Panc1 (cell line): ENCODE data around the gene LTB4R. TPM values are rescaled to one million over a fixed set of nuclear protein-coding genes. Genes with fewer than 3 reads are reported as not detected.

ENCODE experiments used
- ATAC-seq: fragments of 200-7000 bp; cut with Tn5 transposase; 2 replicates; pipeline ENCODE4 v1.9.1; 2020; ENCODE audit warnings: mild to moderate bottlenecking, moderate library complexity
- BruUV-seq: library from RNA; stranded (reverse); fragments of 400-500 nt; replicated peaks from 2 replicates; lab custom pipeline; 2021; lab: Mats Ljungman, UMichigan
- CTCF ChIA-PET: fragments of 300-600 bp; sonication (Branson Sonifier 250); formaldehyde crosslinking; loops from one replicate; lab custom pipeline; 2022; ENCODE audit warnings: antibody characterized with exemption; lab: Charles Lee
- POLR2A ChIA-PET: fragments of 300-600 bp; sonication (Branson Sonifier 250); formaldehyde crosslinking; loops from one replicate; lab custom pipeline; 2022; ENCODE audit warnings: antibody characterized with exemption; lab: Charles Lee
- DNase-seq: peaks from one replicate; pipeline ENCODE4 v3.0.0-alpha.2; 2010; ENCODE audit warnings: low read depth, low spot score
- H3K27ac ChIP-seq: 2 replicates; pipeline ENCODE4 v1.5.1; 2011; ENCODE audit warnings: mild to moderate bottlenecking, low read length, inconsistent platforms
- H3K27me3 ChIP-seq: fragments of 200-500 bp; sonication (Bioruptor generic); 2 replicates; pipeline ENCODE4 v1.6.0; 2014; ENCODE audit warnings: low read length, inconsistent platforms; ENCODE audit not compliant: control insufficient read depth, insufficient read depth
- H3K36me3 ChIP-seq: fragments of 200-500 bp; sonication (Bioruptor generic); 2 replicates; pipeline ENCODE4 v1.5.1; 2014; ENCODE audit warnings: inconsistent platforms, mild to moderate bottlenecking, low read length, moderate library complexity; ENCODE audit not compliant: control insufficient read depth, insufficient read depth
- H3K4me1 ChIP-seq: 2 replicates; pipeline ENCODE4 v1.5.1; 2011; ENCODE audit warnings: inconsistent platforms, mild to moderate bottlenecking, low read length, moderate library complexity; ENCODE audit not compliant: control insufficient read depth, insufficient read depth
- H3K4me3 ChIP-seq, 2 experiments: 2 replicates each; pipeline ENCODE4 v1.5.1; 2011 to 2012; ENCODE audit warnings: low read depth in 2 of 2, low read length in 2 of 2, mild to moderate bottlenecking in 2 of 2, inconsistent platforms in 1 of 2, moderate library complexity in 1 of 2
- H3K9me3 ChIP-seq: fragments of 200-500 bp; sonication (Bioruptor generic); 2 replicates; pipeline ENCODE4 v1.5.1; 2014; ENCODE audit warnings: low read depth, mild to moderate bottlenecking, inconsistent platforms, low read length, moderate library complexity; ENCODE audit not compliant: control insufficient read depth, insufficient read depth
- CTCF ChIP-seq: fragments of 450-650 bp; IDR thresholded peaks from 2 replicates; pipeline ENCODE4 v1.5.1; 2017; ENCODE audit warnings: mild to moderate bottlenecking
- POLR2AphosphoS5 ChIP-seq: IDR thresholded peaks from 2 replicates; pipeline ENCODE4 v1.6.1; 2012; ENCODE audit warnings: mild to moderate bottlenecking, low read depth, low read length, moderate library complexity
- REST ChIP-seq, 2 experiments: IDR thresholded peaks; 2 replicates each; pipeline ENCODE4 v1.6.1; 2011 to 2012; ENCODE audit warnings: low read depth in 2 of 2, control low read depth in 1 of 2, low read length in 1 of 2, mild to moderate bottlenecking in 1 of 2, moderate library complexity in 1 of 2; ENCODE audit not compliant: insufficient read depth in 1 of 2
- SIN3A ChIP-seq: IDR thresholded peaks from 2 replicates; pipeline ENCODE4 v1.6.1; 2012; ENCODE audit warnings: low read depth, mild to moderate bottlenecking, low read length, moderate library complexity, borderline replicate concordance; ENCODE audit not compliant: insufficient read depth
- TCF7L2 ChIP-seq: IDR thresholded peaks from 2 replicates; pipeline ENCODE4 v1.6.1; 2011; ENCODE audit warnings: mild to moderate bottlenecking, low read depth, low read length, inconsistent platforms
- in situ Hi-C: cut with HindIII; loops from 2 replicates; pipeline ENCODE4 v1.10.0; 2016; ENCODE audit warnings: low sequenced_read_pairs, low pct_unique_long_range_greater_than_20kb
- intact Hi-C: fragments of 100-400 bp; cut with micrococcal nuclease; formaldehyde crosslinking; loops from one replicate; pipeline ENCODE4 v1.10.0; 2022; ENCODE audit not compliant: unreplicated experiment
- total RNA-seq: library from RNA; stranded (reverse); gene quantifications from one replicate; pipeline ENCODE4 v1.2.1, GENCODE V29; 2021; ENCODE audit not compliant: unreplicated experiment

LTB4R gene
- total RNA-seq, 1 experiment from 2014 or later, result 4.8 TPM

GRCh38 chr14:24277071-24277470 is 34.2 kb upstream of the LTB4R start:
- ChIA-PET CTCF (no interaction called here), POLR2A (interaction anchor here (0.6 kb wide), 1 partner anchor 33 kb away, joined by 6 read pairs; no protein-coding TSS in a partner anchor)
- H3K27ac ChIP-seq, result no peak overlapping the region
- no peak overlapping the region for H3K4me3 ChIP-seq
- intact Hi-C loops, result no loop called here
- no peaks in the 10 kb centered on the region for H3K4me1 ChIP-seq
- TF ChIP-seq POLR2AphosphoS5, result no peak
- no peak for TF ChIP-seq REST (IDR thresholded peaks at IDR 0.05; ENCODE audit: insufficient read depth in 1 of 2, low read depth in 2 of 2, low read length in 1 of 2)
- no peak for TF ChIP-seq CTCF
- TF ChIP-seq TCF7L2, result no peak
- no peak for TF ChIP-seq SIN3A
- no peaks in the 10 kb centered on the region for H3K9me3 ChIP-seq
- H3K27me3 ChIP-seq, result no peaks in the 10 kb centered on the region
- in situ Hi-C loops, result no loop called here
- DNase-seq, result no peak
- no peaks in the 10 kb centered on the region for H3K36me3 ChIP-seq
- no peak for ATAC-seq
- no TSS peak for BruUV-seq

GRCh38 chr14:24277606-24278321 is 33.5 kb upstream of the LTB4R start:
- H3K4me3 ChIP-seq, result no peak overlapping the region
- no peaks in the 10 kb centered on the region for H3K36me3 ChIP-seq
- POLR2A ChIA-PET, result interaction anchor here (0.6 kb wide), 1 partner anchor 34 kb away, joined by 6 read pairs; no protein-coding TSS in a partner anchor
- ATAC-seq (no peak), DNase-seq (no peak)
- H3K27ac ChIP-seq, result no peak overlapping the region
- no peaks in the 10 kb centered on the region for H3K4me1 ChIP-seq
- no TSS peak for BruUV-seq
- in situ Hi-C loops (no loop called here), intact Hi-C loops (no loop called here)
- no peak for TF ChIP-seq POLR2AphosphoS5
- CTCF ChIA-PET, result no interaction called here
- no peaks in the 10 kb centered on the region for H3K27me3 ChIP-seq
- H3K9me3 ChIP-seq, result no peaks in the 10 kb centered on the region

DNA sequence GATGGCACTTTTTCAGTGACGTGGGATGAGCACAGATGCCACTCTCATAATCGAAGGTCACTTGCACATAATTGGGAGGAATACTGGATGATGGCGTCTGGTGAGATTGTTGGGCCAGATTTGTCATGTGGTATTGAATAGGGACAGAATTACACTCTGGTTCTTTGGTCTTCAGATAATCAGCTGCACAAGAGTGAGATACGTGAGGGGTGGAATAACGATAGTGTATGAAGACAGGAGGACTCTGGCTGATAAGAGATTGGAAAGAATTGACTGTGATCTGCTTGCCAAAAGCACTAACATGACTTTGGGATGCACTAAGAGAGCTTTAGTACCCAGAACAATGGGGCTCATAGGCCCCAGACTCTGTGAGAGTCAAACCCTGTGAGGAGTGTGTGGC is 32.9 kb upstream of the LTB4R start:
- ATAC-seq (no peak), DNase-seq (no peak)
- no peak overlapping the region for H3K4me3 ChIP-seq
- no peak for TF ChIP-seq TCF7L2
- no peak for TF ChIP-seq REST (IDR thresholded peaks at IDR 0.05; ENCODE audit: insufficient read depth in 1 of 2, low read depth in 2 of 2, low read length in 1 of 2)
- TF ChIP-seq POLR2AphosphoS5, result no peak
- TF ChIP-seq CTCF, result no peak
- TF ChIP-seq SIN3A, result no peak
- ChIA-PET CTCF (no interaction called here), POLR2A (no interaction called here)
- intact Hi-C loops (no loop called here), in situ Hi-C loops (no loop called here)
- H3K36me3 ChIP-seq, result no peaks in the 10 kb centered on the region
- no TSS peak for BruUV-seq
- H3K9me3 ChIP-seq, result no peaks in the 10 kb centered on the region
- H3K4me1 ChIP-seq, result no peaks in the 10 kb centered on the region
- no peak overlapping the region for H3K27ac ChIP-seq
- no peaks in the 10 kb centered on the region for H3K27me3 ChIP-seq
